GM23248 (cell line): ENCODE measurements around the gene C19orf33. TPM values are rescaled to one million over a fixed set of nuclear protein-coding genes. Genes with fewer than 3 reads are reported as not detected.

Experiments used
- DNase-seq: peaks from one replicate; pipeline ENCODE4 v3.0.0-alpha.2; 2015
- H2AFZ ChIP-seq: fragments of 200-600 bp; sonication (generic); 2 replicates; pipeline ENCODE4 v1.6.1; 2016; ENCODE audit warnings: antibody characterized with exemption
- H3F3A ChIP-seq: fragments of 200-600 bp; sonication (generic); 2 replicates; pipeline ENCODE4 v1.6.1; 2016; ENCODE audit warnings: mild to moderate bottlenecking, antibody characterized with exemption, mixed run types; ENCODE audit not compliant: insufficient read depth
- H3K27ac ChIP-seq: fragments of 200-600 bp; sonication (generic); 2 replicates; pipeline ENCODE4 v1.5.1; 2016; ENCODE audit warnings: mild to moderate bottlenecking
- H3K27me3 ChIP-seq: fragments of 200-600 bp; sonication (generic); replicated peaks from 2 replicates; pipeline ENCODE4 v1.6.1; 2016; ENCODE audit warnings: mild to moderate bottlenecking; ENCODE audit not compliant: insufficient read depth
- H3K36me3 ChIP-seq: fragments of 200-600 bp; sonication (generic); 2 replicates; pipeline ENCODE4 v1.6.1; 2016; ENCODE audit warnings: low read depth, mild to moderate bottlenecking
- H3K4me1 ChIP-seq: fragments of 200-600 bp; sonication (generic); 2 replicates; pipeline ENCODE4 v1.6.1; 2016; ENCODE audit warnings: mild to moderate bottlenecking; ENCODE audit not compliant: insufficient read depth
- H3K4me2 ChIP-seq: fragments of 200-600 bp; sonication (generic); one replicate; pipeline ENCODE4 v1.6.1; 2016; ENCODE audit warnings: mild to moderate bottlenecking; ENCODE audit not compliant: unreplicated experiment
- H3K4me3 ChIP-seq: fragments of 200-600 bp; sonication (generic); 2 replicates; pipeline ENCODE4 v1.5.1; 2016; ENCODE audit warnings: mild to moderate bottlenecking
- H3K79me2 ChIP-seq: fragments of 200-600 bp; sonication (generic); 2 replicates; pipeline ENCODE4 v1.6.1; 2016; ENCODE audit warnings: mild to moderate bottlenecking; ENCODE audit not compliant: insufficient read depth
- H3K9ac ChIP-seq: fragments of 200-600 bp; sonication (generic); 2 replicates; pipeline ENCODE4 v1.6.1; 2016; ENCODE audit warnings: mild to moderate bottlenecking
- H3K9me2 ChIP-seq: fragments of 200-600 bp; sonication (generic); 2 replicates; pipeline ENCODE4 v1.6.1; 2016; ENCODE audit warnings: mixed run types, mild to moderate bottlenecking, moderate library complexity; ENCODE audit not compliant: insufficient read depth
- H3K9me3 ChIP-seq: fragments of 200-600 bp; sonication (generic); one replicate; pipeline ENCODE4 v1.6.1; 2017; ENCODE audit warnings: low read depth
- H4K20me1 ChIP-seq: fragments of 200-600 bp; sonication (generic); 2 replicates; pipeline ENCODE4 v1.6.0; 2016; ENCODE audit not compliant: insufficient read depth
- EZH2 ChIP-seq: fragments of 200-600 bp; sonication (generic); IDR thresholded peaks from 2 replicates; pipeline ENCODE4 v1.6.1; 2018; ENCODE audit warnings: antibody characterized with exemption, mild to moderate bottlenecking; ENCODE audit not compliant: insufficient read depth, poor library complexity, severe bottlenecking
- EZH2phosphoT487 ChIP-seq: fragments of 200-600 bp; sonication (generic); IDR thresholded peaks from 2 replicates; pipeline ENCODE4 v1.6.1; 2018; ENCODE audit warnings: antibody characterized with exemption, moderate library complexity, mild to moderate bottlenecking, low read depth; ENCODE audit not compliant: insufficient read depth
- WGBS, 2 experiments: methylation state at CpG; one replicate each; pipeline ENCODE4 v1.1.6; 2015 to 2017; ENCODE audit warnings: low lambda C conversion rate in 2 of 2, low coverage in 1 of 2; ENCODE audit errors: missing lambda C conversion rate in 2 of 2; 5-methylcytosine and 5-hydroxymethylcytosine counted together
- in situ Hi-C: fragments of 300-500 bp; cut with MboI; formaldehyde crosslinking; loops from 2 replicates; pipeline ENCODE4 v1.15.0; 2020
- polyA plus RNA-seq: library from polyadenylated mRNA; unstranded; fragments of >200 nt; fragmentation: Nextera tagmentation; extraction: Ambion mirVana; gene quantifications from 2 replicates; pipeline ENCODE4 v1.2.1, GENCODE V29; 2016
- total RNA-seq: library from RNA; depleted of rRNA; stranded (reverse); fragments of >200 nt; shearing (Covaris generic); gene quantifications from 2 replicates; pipeline ENCODE4 v1.2.3, GENCODE V29; 2014

The C19orf33 gene
- total and polyA plus RNA-seq, 2 experiments from 2014 or later = not detected

- H3K79me2 ChIP-seq = no peaks in the 10 kb centered on the region
- H3K27ac ChIP-seq = peak overlapping the region; percentile 66
- H3K4me1 ChIP-seq = peaks cover 33% of the 10 kb centered on the region
- H3K27me3 ChIP-seq = no peaks in the 10 kb centered on the region
- in situ Hi-C loops = no loop called here
- H3K4me2 ChIP-seq = peak overlapping the region; percentile 60
- no peaks in the 10 kb centered on the region for H4K20me1 ChIP-seq
- WGBS, 2 experiments = 47 to 50% methylated on average over 9 of the region's 9 CpGs
- H3K4me3 ChIP-seq = peak overlapping the region; percentile 30; the same call in 1 of the 2 replicates
- no peaks in the 10 kb centered on the region for H3K9me3 ChIP-seq
- peak; percentile 69 for DNase-seq
- no peaks in the 10 kb centered on the region for H3K36me3 ChIP-seq
- H3F3A ChIP-seq = peaks cover 31% of the 10 kb centered on the region
- H3K9ac ChIP-seq = peak overlapping the region; percentile 28
- H3K9me2 ChIP-seq = no peaks in the 10 kb centered on the region
- peak overlapping the region; percentile 7; the same call in 1 of the 2 replicates for H2AFZ ChIP-seq
- TF ChIP-seq EZH2 (no peak), EZH2phosphoT487 (no peak)
Measured at GRCh38 chr19:38277969-38278680, 25.9 kb upstream of the C19orf33 start.

DNA sequence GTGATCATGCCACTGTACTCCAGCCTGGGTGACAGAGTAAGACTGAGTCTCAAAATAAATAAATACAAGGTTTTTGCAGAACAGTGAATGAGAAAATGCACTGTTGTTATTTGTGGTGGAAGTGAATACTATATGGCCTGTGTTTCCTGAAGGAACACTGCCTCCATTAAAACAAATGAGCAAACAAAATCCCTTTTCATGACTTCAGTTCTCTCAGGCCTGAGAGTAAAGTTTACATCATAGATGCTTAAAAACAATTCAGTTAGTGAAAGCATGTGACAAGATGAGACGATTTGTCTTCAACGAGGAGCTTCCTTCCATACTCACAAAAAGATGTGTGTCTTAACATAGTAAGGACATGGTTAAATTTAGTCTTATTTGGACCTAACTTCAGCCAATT is 25.3 kb upstream of the C19orf33 start:
- in situ Hi-C loops = no loop called here
- Histone ChIP-seq H3K36me3 (no peaks in the 10 kb centered on the region), H3K4me1 (peaks cover 33% of the 10 kb centered on the region), H3F3A (peaks cover 31% of the 10 kb centered on the region), H3K4me3 (no peak overlapping the region), H3K27ac (peak overlapping the region; percentile 66), H3K79me2 (no peaks in the 10 kb centered on the region), H3K9me2 (no peaks in the 10 kb centered on the region), H4K20me1 (no peaks in the 10 kb centered on the region), H3K4me2 (peak overlapping the region; percentile 60), H3K9ac (0 out of 2 replicates have a peak overlapping the region, but pooled peaks have one; percentile 28), H3K9me3 (no peaks in the 10 kb centered on the region), H2AFZ (no peak overlapping the region), H3K27me3 (no peaks in the 10 kb centered on the region)
- WGBS, 2 experiments = 68 to 81% methylated on average over 2 of the region's 2 CpGs
- DNase-seq = no peak
- TF ChIP-seq EZH2phosphoT487 (no peak), EZH2 (no peak)

- WGBS, 2 experiments = 79% methylated on average over 17 of the region's 17 CpGs
- no peak overlapping the region for H2AFZ ChIP-seq
- no peaks in the 10 kb centered on the region for H4K20me1 ChIP-seq
- no peaks in the 10 kb centered on the region for H3K79me2 ChIP-seq
- in situ Hi-C loops = no loop called here
- H3K4me1 ChIP-seq = peaks cover 30% of the 10 kb centered on the region
- no peaks in the 10 kb centered on the region for H3K36me3 ChIP-seq
- H3K27ac ChIP-seq = no peak overlapping the region
- no peaks in the 10 kb centered on the region for H3K9me3 ChIP-seq
- no peak overlapping the region for H3K4me2 ChIP-seq
- no peak overlapping the region for H3K4me3 ChIP-seq
- TF ChIP-seq EZH2 = no peak
- no peak for TF ChIP-seq EZH2phosphoT487
- DNase-seq = no peak
- H3K27me3 ChIP-seq = no peaks in the 10 kb centered on the region
- H3K9me2 ChIP-seq = no peaks in the 10 kb centered on the region
- peaks cover 31% of the 10 kb centered on the region for H3F3A ChIP-seq
- H3K9ac ChIP-seq = no peak overlapping the region
Measured at GRCh38 chr19:38280030-38280921, 23.8 kb upstream of the C19orf33 start.

DNA sequence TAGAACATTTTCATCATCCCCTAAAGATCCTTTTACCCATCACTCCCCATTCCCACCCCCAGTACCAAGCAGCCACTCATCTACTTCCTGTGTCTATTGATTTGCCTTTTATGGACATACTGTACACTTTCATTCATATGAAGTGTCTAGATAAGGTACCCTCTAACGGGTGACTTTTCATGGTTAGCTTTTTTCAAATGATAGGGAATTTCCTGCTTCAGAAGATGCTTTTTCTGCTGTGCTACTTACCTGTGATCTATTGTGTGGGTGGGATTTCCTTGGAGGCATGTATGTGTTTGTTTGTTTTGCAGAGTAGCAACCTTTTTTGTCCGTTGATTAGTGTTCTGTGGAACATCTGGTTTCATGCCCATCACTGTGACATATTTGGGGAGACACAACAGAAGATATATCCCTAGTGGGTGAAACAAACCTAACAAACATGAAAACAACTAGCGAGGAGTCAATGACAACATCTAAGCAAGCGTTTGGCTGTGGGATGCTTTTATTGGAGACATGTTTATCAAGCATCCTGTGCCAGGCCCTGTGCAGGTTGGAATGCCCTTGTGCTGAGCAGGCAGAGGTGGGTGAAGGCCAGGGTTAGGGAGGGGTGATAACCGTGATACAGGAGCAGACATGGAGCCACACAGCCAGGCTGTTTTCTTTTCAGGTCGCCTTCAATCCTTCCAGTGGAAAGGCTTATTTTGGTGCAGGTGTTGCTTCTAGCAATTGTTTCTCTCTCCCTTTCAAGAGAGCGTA is 22.1 kb upstream of the C19orf33 start:
- Histone ChIP-seq H3K9me2 (no peaks in the 10 kb centered on the region), H4K20me1 (no peaks in the 10 kb centered on the region)
- 69 to 74% methylated on average over 7 of the region's 7 CpGs for WGBS, 2 experiments

More for the DNA sequence above, 22.1 kb upstream of the C19orf33 start:
- no peak overlapping the region for H2AFZ ChIP-seq
- no peaks in the 10 kb centered on the region for H3K9me3 ChIP-seq
- TF ChIP-seq EZH2 (no peak), EZH2phosphoT487 (no peak)
- no peak overlapping the region for H3K4me3 ChIP-seq
- no peak overlapping the region for H3K4me2 ChIP-seq
- H3K36me3 ChIP-seq = no peaks in the 10 kb centered on the region
- H3K79me2 ChIP-seq = no peaks in the 10 kb centered on the region
- no peaks in the 10 kb centered on the region for H3K27me3 ChIP-seq
- in situ Hi-C loops = no loop called here
- peaks cover 34% of the 10 kb centered on the region for H3K4me1 ChIP-seq
- H3F3A ChIP-seq = peaks cover 28% of the 10 kb centered on the region
- DNase-seq = no peak
- H3K9ac ChIP-seq = no peak overlapping the region
- no peak overlapping the region for H3K27ac ChIP-seq
